ENCODE results near the gene CSMD2.

GRCh38 chr1:33577663-33578062, 587.4 kb downstream of the CSMD2 start:
- no peak for TF ChIP-seq POLR2A (IDR thresholded peaks at IDR 0.05; ENCODE audit: control extremely low read depth in 1 of 2, low read depth in 2 of 2, low read length in 2 of 2)
- no peak for TF ChIP-seq TAF1 (IDR thresholded peaks at IDR 0.05; ENCODE audit: low read depth, low read length)
- no peak for TF ChIP-seq EZH2 (IDR thresholded peaks at IDR 0.05; ENCODE audit: low read depth, low read length, severe bottlenecking)
- TF ChIP-seq CTCF (IDR thresholded peaks at IDR 0.05; ENCODE audit: control extremely low read depth in 1 of 3, insufficient read depth in 1 of 3, low read depth in 1 of 3, low read length in 3 of 3) = no peak
- TF ChIP-seq ATF3 (IDR thresholded peaks at IDR 0.05; ENCODE audit: insufficient read depth, low read depth, low read length) = no peak
- TF ChIP-seq POLR2AphosphoS5 (IDR thresholded peaks at IDR 0.05; ENCODE audit: low read depth, low read length) = no peak
- TF ChIP-seq POU5F1 (IDR thresholded peaks at IDR 0.05; ENCODE audit: low read depth, low read length) = no peak
- TF ChIP-seq RFX5 (IDR thresholded peaks at IDR 0.05; ENCODE audit: borderline replicate concordance, low read depth, low read length) = no peak
- TF ChIP-seq MAFK (IDR thresholded peaks at IDR 0.05; ENCODE audit: low read depth, low read length) = no peak
- no peak for TF ChIP-seq CEBPB (IDR thresholded peaks at IDR 0.05; ENCODE audit: low read depth, low read length)
- TF ChIP-seq YY1 (IDR thresholded peaks at IDR 0.05; ENCODE audit: low read depth, low read length) = no peak
- no peak for TF ChIP-seq HDAC6 (IDR thresholded peaks at IDR 0.05; ENCODE audit: low read depth, low read length)
- TF ChIP-seq SP4 (IDR thresholded peaks at IDR 0.05; ENCODE audit: low read length) = no peak
